Measurements from ENCODE around the gene SUSD6. TPM values are rescaled to one million over a fixed set of nuclear protein-coding genes. Genes with fewer than 3 reads are reported as not detected.
"Not testable (repeated sequence)": the region's sequence is repeated elsewhere in the genome, so short reads cannot be mapped to it uniquely, and the experiment has no call there.

Gene SUSD6
- total RNA-seq, 4 donors from 2014 or later: 33.8 to 125 (median 113) TPM

DNA sequence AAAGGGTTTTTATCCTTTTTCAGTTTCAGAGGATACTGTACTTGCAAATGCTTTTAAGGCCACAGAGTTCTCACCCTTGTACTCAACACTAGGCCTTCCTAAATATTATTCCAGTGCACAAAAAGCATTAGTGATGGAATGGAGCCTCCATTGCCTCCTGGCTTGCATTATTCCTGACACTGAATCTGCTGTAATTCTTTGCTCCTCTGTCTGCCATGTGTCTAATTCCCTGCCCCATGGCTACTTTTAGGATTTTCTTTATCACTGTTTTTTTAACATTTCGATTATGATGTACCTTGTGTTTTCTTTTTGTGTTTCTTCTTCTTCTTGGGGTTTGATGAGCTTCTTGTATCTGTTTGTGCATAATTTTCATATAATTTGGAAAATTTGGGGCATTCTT, 29.5 kb downstream of the SUSD6 start:
- TF ChIP-seq, protein P1, sequence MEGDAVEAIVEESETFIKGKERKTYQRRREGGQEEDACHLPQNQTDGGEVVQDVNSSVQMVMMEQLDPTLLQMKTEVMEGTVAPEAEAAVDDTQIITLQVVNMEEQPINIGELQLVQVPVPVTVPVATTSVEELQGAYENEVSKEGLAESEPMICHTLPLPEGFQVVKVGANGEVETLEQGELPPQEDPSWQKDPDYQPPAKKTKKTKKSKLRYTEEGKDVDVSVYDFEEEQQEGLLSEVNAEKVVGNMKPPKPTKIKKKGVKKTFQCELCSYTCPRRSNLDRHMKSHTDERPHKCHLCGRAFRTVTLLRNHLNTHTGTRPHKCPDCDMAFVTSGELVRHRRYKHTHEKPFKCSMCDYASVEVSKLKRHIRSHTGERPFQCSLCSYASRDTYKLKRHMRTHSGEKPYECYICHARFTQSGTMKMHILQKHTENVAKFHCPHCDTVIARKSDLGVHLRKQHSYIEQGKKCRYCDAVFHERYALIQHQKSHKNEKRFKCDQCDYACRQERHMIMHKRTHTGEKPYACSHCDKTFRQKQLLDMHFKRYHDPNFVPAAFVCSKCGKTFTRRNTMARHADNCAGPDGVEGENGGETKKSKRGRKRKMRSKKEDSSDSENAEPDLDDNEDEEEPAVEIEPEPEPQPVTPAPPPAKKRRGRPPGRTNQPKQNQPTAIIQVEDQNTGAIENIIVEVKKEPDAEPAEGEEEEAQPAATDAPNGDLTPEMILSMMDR (IDR thresholded peaks at IDR 0.05): no peak
- TF ChIP-seq POLR2A (IDR thresholded peaks at IDR 0.05): no peak
- no peak overlapping the region for H3K4me3 ChIP-seq
- H3K36me3 ChIP-seq: no peaks in the 10 kb centered on the region
- H3K9me3 ChIP-seq: no peaks in the 10 kb centered on the region
- DNase-seq: no peak
- no peak overlapping the region for H3K27ac ChIP-seq
- no peaks in the 10 kb centered on the region for H3K27me3 ChIP-seq
- peaks cover 10 to 66% (median 34%) of the 10 kb centered on the region in 4 donors for H3K4me1 ChIP-seq

DNA sequence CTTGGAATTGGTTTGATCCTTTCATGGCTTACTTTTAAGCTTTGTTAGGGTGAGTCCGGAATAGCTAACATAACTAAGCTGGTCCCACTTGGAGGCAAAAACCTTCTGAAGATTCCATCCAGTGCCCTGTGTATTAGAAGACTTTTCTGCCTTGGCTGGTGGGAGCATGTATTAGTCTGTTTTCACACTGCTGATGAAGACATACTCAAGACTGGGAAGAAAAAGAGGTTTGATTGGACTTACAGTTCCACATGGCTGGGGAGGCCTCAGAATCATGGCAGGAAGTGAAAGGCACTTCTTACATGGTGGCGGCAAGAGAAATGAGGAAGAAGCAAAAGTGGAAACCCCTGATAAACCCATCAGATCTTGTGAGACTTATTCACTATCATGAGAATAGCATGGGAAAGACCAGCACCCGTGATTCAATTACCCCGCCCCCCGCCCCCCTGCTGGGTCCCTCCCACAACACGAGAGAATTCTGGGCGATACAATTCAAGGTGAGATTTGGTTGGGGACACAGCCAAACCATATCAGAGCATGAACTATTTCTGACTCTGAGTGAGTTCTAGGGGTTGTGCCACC, 30.9 kb downstream of the SUSD6 start:
- H3K27ac ChIP-seq: peak overlapping the region in 2 of 4 donors; percentile 81 to 86
- H3K4me1 ChIP-seq: peaks cover 4 to 59% (median 24%) of the 10 kb centered on the region in 4 donors
- H3K4me3 ChIP-seq, H3K9me3 ChIP-seq, DNase-seq, H3K36me3 ChIP-seq, H3K27me3 ChIP-seq: not testable (repeated sequence)

DNA sequence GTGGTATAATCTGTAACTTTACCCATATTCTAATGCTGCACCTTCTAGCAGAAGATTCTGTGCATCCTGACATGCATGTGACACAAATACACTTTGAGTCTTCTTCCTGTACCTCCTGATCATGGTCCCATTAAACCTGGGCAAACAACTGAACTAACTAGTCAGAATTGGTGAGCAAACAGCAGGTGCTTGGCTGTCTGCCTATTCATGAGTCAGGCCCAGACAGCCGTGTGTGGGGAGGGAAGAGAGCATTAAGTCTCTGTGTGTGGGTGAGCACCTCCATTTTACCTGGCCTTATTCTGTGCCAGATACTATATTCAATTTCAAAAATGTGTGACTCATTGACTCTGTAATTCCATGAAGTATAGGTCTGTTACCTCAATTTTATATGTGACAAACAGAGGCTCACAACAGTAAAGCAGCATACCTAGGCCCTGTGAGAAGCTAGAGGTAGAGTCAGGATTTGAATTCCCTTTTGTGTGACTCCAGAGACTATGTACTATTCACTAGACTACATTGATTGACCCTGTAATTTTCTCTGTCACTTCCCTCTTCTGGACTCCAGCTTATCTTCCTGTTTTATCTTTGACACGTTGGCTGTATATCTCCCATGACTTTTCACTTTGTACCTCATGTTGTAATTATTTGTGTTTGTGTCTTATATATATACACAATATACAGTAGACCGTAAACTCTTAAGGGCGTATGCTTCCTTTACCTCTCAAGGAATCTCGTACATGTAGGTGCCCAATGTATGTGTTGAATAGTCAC, 32.2 kb downstream of the SUSD6 start:
- TF ChIP-seq, protein P1 (IDR thresholded peaks at IDR 0.05): no peak
- no peak for TF ChIP-seq POLR2A (IDR thresholded peaks at IDR 0.05)
- Histone ChIP-seq H3K9me3 (no peaks in the 10 kb centered on the region), H3K4me3 (no peak overlapping the region), H3K4me1 (peaks cover 0 to 59% (median 20%) of the 10 kb centered on the region in 4 donors), H3K27ac (peak overlapping the region; percentile 6 to 86 (median 44)), H3K36me3 (no peaks in the 10 kb centered on the region), H3K27me3 (no peaks in the 10 kb centered on the region)
- DNase-seq: peak in 2 of 3 donors; percentile 80 to 88

DNA sequence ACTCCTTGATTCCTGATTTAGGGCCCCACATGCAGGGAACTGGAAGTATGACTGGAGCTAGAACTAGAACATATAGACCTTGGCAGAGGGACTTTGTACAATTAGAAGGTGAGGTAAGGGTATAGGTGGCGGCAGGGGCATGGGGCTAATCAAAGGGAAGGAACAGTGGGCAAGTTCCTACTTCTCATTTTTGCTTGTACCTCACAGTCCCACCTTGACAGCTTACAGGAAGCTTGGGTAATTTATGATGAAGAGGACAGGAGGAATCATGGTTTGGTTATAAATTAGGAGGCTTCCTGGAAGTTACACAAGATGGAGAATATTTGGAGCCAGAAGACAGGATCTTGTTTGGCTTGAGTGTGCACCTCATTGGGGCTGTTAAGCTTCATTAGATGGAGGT, 33.4 kb downstream of the SUSD6 start:
- Histone ChIP-seq H3K4me1 (peaks cover 5 to 62% (median 27%) of the 10 kb centered on the region in 4 donors), H3K4me3 (no peak overlapping the region), H3K9me3 (no peaks in the 10 kb centered on the region), H3K36me3 (no peaks in the 10 kb centered on the region), H3K27me3 (no peaks in the 10 kb centered on the region), H3K27ac (peak overlapping the region in 3 of 4 donors; percentile 7 to 86 (median 81))
- TF ChIP-seq POLR2A (IDR thresholded peaks at IDR 0.05): no peak
- TF ChIP-seq, protein P1 (IDR thresholded peaks at IDR 0.05): no peak
- no peak for DNase-seq

DNA sequence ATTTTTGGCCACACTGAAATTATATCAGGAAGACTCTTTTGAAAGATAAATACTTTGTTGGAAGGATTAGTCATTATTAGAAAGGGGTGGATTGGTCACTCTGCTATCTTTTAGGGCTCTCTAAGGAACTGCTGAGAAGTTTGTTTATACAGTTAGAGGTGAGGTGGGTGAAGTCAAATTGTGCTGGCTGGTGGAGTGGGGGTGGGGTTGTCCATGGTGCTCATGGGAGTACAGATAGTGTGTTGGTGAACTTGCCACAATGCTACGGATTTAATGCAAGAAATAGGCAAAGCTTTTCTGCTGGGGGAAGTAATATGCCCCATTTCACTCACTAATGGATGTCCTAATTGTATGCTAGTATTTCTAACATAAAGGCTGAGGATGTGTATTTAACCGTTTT, 35.8 kb downstream of the SUSD6 start:
- no peak for TF ChIP-seq POLR2A (IDR thresholded peaks at IDR 0.05)
- TF ChIP-seq, protein P1 (IDR thresholded peaks at IDR 0.05): no peak
- H3K4me3 ChIP-seq: no peak overlapping the region
- no peaks in the 10 kb centered on the region for H3K36me3 ChIP-seq
- H3K27me3 ChIP-seq: no peaks in the 10 kb centered on the region
- H3K4me1 ChIP-seq: peaks cover 10 to 81% (median 45%) of the 10 kb centered on the region in 4 donors
- H3K9me3 ChIP-seq: no peaks in the 10 kb centered on the region
- DNase-seq: no peak
- H3K27ac ChIP-seq: peak overlapping the region in 3 of 4 donors; percentile 82 to 94 (median 88)

DNA sequence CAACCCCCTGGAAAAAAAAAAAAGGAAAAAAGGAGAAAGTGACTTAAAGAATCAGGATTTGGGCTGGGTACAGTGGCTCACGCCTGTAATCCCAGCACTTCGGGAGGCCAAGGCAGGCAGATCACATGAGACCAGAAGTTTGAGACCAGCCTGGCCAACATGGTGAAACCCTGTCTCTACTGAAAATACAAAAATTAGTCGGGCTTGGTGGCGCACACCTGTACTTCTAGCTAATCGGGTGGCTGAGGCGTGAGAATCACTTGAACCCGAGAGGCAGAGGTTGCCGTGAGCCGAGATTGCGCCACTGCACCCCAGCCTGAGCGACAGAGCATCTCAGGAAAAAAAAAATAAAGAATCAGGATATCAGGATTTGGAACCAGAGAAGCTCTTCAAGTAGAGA, 36.2 kb downstream of the SUSD6 start:
- Histone ChIP-seq H3K4me1 (peaks cover 14 to 81% (median 49%) of the 10 kb centered on the region in 4 donors), H3K27ac (peak overlapping the region in 3 of 4 donors; percentile 82 to 94 (median 88))
- H3K9me3 ChIP-seq, DNase-seq, H3K36me3 ChIP-seq, H3K4me3 ChIP-seq, H3K27me3 ChIP-seq: not testable (repeated sequence)
